HepG2 (cell line): ENCODE measurements around the gene NCAM2. TPM values are rescaled to one million over a fixed set of nuclear protein-coding genes. Genes with fewer than 3 reads are reported as not detected.

Experiments used
- ATAC-seq: fragments of 200-7000 bp; cut with Tn5 transposase; 3 replicates; pipeline ENCODE4 v1.9.1; 2020; ENCODE audit warnings: mild to moderate bottlenecking, moderate library complexity
- BruUV-seq: library from RNA; stranded (reverse); fragments of 400-500 nt; replicated peaks from 2 replicates; lab custom pipeline; 2021; lab: Mats Ljungman, UMichigan
- CTCF ChIA-PET: fragments of 300-600 bp; formaldehyde crosslinking; extraction: SDS; loops from one replicate; lab custom pipeline; 2021; ENCODE audit warnings: low total read pairs, inconsistent platforms, low intra/inter-chr PET ratio; lab: Yijun Ruan, JAX
- POLR2A ChIA-PET: fragments of 350-600 bp; sonication (Branson Sonifier 250); formaldehyde crosslinking; loops from one replicate; lab custom pipeline; 2020; ENCODE audit warnings: antibody characterized with exemption, inconsistent platforms; lab: Yijun Ruan, JAX
- DNase-seq: peaks from one replicate; pipeline ENCODE4 v3.0.0-alpha.2; 2015; ENCODE audit warnings: low spot score
- FAIRE-seq: peaks from 3 replicates; lab custom pipeline; 2011; peaks lifted over from hg19 to GRCh38; lab: Jason Lieb, UNC
- H2AFZ ChIP-seq: one replicate; pipeline ENCODE4 v1.6.1; 2011; ENCODE audit warnings: low read length, inconsistent platforms
- H3K27ac ChIP-seq: fragments of 300-600 bp; 3 replicates; pipeline ENCODE4 v1.8.0; 2011; ENCODE audit warnings: mixed run types, mild to moderate bottlenecking, mixed read lengths, low read length, inconsistent platforms; ENCODE audit not compliant: insufficient read depth; ENCODE audit errors: extremely low read length
- H3K27me3 ChIP-seq, 2 experiments: fragments of 200-600 bp in 1 of 2; 2 replicates in 1 of 2; 3 replicates in 1 of 2; pipeline versions ENCODE4 v1.6.0 to v1.8.0; 2011; ENCODE audit warnings: low read length in 2 of 2, mild to moderate bottlenecking in 2 of 2, moderate library complexity in 2 of 2, inconsistent platforms in 1 of 2; ENCODE audit not compliant: insufficient read depth in 2 of 2, control insufficient read depth in 1 of 2
- H3K36me3 ChIP-seq, 2 experiments: fragments of 200-600 bp in 1 of 2; replicated peaks in 1 of 2; 2 replicates in 1 of 2; 3 replicates in 1 of 2; pipeline versions ENCODE4 v1.5.1 to v1.8.0; 2011; ENCODE audit warnings: low read length in 2 of 2, inconsistent platforms in 1 of 2; ENCODE audit not compliant: insufficient read depth in 2 of 2, control insufficient read depth in 1 of 2
- H3K4me1 ChIP-seq: 2 replicates; pipeline ENCODE4 v1.5.1; 2012; ENCODE audit warnings: low read length, inconsistent platforms; ENCODE audit not compliant: insufficient read depth
- H3K4me2 ChIP-seq: 2 replicates; pipeline ENCODE4 v1.6.0; 2011; ENCODE audit warnings: low read depth, low read length, inconsistent platforms
- H3K4me3 ChIP-seq, 3 experiments: fragments of 200-600 bp in 1 of 3; sonication (generic), shearing (Covaris generic) in 1 of 3; replicated peaks in 1 of 3; 2 replicates each; pipeline ENCODE4 v1.5.1; 2011 to 2016; ENCODE audit warnings: low read length in 3 of 3, inconsistent platforms in 2 of 3, low read depth in 2 of 3, mild to moderate bottlenecking in 2 of 3, control low read depth in 1 of 3, mixed read lengths in 1 of 3; ENCODE audit not compliant: insufficient read depth in 1 of 3
- H3K79me2 ChIP-seq: one replicate; pipeline ENCODE4 v1.6.1; 2011; ENCODE audit warnings: low read length, inconsistent platforms; ENCODE audit not compliant: insufficient read depth
- H3K9ac ChIP-seq: 2 replicates; pipeline ENCODE4 v1.6.0; 2011; ENCODE audit warnings: mild to moderate bottlenecking, low read depth, low read length, inconsistent platforms; ENCODE audit not compliant: insufficient read depth
- H3K9me3 ChIP-seq: 2 replicates; pipeline ENCODE4 v1.5.1; 2012; ENCODE audit warnings: mild to moderate bottlenecking, low read length
- H4K20me1 ChIP-seq: 2 replicates; pipeline ENCODE4 v1.6.0; 2011; ENCODE audit warnings: inconsistent platforms, mild to moderate bottlenecking, low read length, moderate library complexity; ENCODE audit not compliant: insufficient read depth
- CHD2 ChIP-seq: IDR thresholded peaks from 2 replicates; pipeline ENCODE4 v1.6.1; 2011; ENCODE audit warnings: low read depth, low read length, improper control_type of control experiment
- DNMT1 ChIP-seq: sonication (generic); formaldehyde crosslinking; IDR thresholded peaks from 2 replicates; pipeline ENCODE4 v1.5.1; 2020; ENCODE audit warnings: mild to moderate bottlenecking, missing genetic modification reagents
- ETV6 ChIP-seq: sonication (generic); formaldehyde crosslinking; conservative IDR thresholded peaks from 2 replicates; pipeline ENCODE4 v1.4.0; 2020; ENCODE audit warnings: missing genetic modification reagents
- KLF16 ChIP-seq, 2 experiments: sonication (generic) in 1 of 2; formaldehyde crosslinking in 1 of 2; IDR thresholded peaks; 2 replicates each; pipeline versions ENCODE4 v1.6.1 to v1.8.0; 2016 to 2023; ENCODE audit warnings: missing genetic modification reagents in 2 of 2, missing compliant biosample characterization in 1 of 2
- KMT2B ChIP-seq: IDR thresholded peaks from 2 replicates; pipeline ENCODE4 v1.6.1; 2016; ENCODE audit warnings: missing genetic modification reagents, missing compliant biosample characterization
- MED8 ChIP-seq: sonication (generic); formaldehyde crosslinking; IDR thresholded peaks from 2 replicates; pipeline ENCODE4 v1.8.1; 2023; ENCODE audit warnings: mild to moderate bottlenecking, missing genetic modification reagents; ENCODE audit not compliant: insufficient replicate concordance
- TSC22D2 ChIP-seq: sonication (generic); formaldehyde crosslinking; IDR thresholded peaks from 2 replicates; pipeline ENCODE4 v1.5.1; 2020; ENCODE audit warnings: missing genetic modification reagents, mild to moderate bottlenecking, borderline replicate concordance
- ZMYM4 ChIP-seq: sonication (generic); formaldehyde crosslinking; IDR thresholded peaks from 2 replicates; pipeline ENCODE4 v1.8.1; 2023; ENCODE audit warnings: mild to moderate bottlenecking, missing genetic modification reagents
- ZNF143 ChIP-seq: sonication (generic); formaldehyde crosslinking; IDR thresholded peaks from 2 replicates; pipeline ENCODE4 v1.4.0; 2020; ENCODE audit warnings: missing genetic modification reagents
- ZNF296 ChIP-seq: sonication (generic); formaldehyde crosslinking; conservative IDR thresholded peaks from 2 replicates; pipeline ENCODE4 v1.5.0; 2020; ENCODE audit warnings: mild to moderate bottlenecking, missing genetic modification reagents
- ZNF782 ChIP-seq: sonication (generic); formaldehyde crosslinking; IDR thresholded peaks from 2 replicates; pipeline ENCODE4 v1.4.0; 2020; ENCODE audit warnings: missing genetic modification reagents, mild to moderate bottlenecking, borderline replicate concordance
- WGBS: methylation state at CpG from one replicate; pipeline ENCODE4 v1.1.6; 2017; ENCODE audit warnings: low lambda C conversion rate; 5-methylcytosine and 5-hydroxymethylcytosine counted together
- in situ Hi-C: cut with HindIII; loops from 2 replicates; pipeline ENCODE4 v1.10.0; 2017; ENCODE audit warnings: low pct_unique_long_range_greater_than_20kb; ENCODE audit not compliant: extremely low pct_ligation_motif_present
- intact Hi-C: fragments of 100-400 bp; cut with micrococcal nuclease; formaldehyde crosslinking; loops from one replicate; pipeline ENCODE4 v1.10.0; 2022; ENCODE audit not compliant: unreplicated experiment
- polyA plus RNA-seq, 8 experiments: library from polyadenylated mRNA; depleted of rRNA in 3 of 8; stranded (reverse) in 7 of 8; unstranded in 1 of 8; fragments of >200 nt; fragmentation: Illumina TruSeq in 4 of 8; extraction: Trizol in 4 of 8; gene quantifications; 2 replicates each; pipeline versions ENCODE4 v1.2.1 to v1.2.3, GENCODE V29; 2011 to 2016; ENCODE audit warnings: low read depth in 4 of 8, missing spikeins in 1 of 8, mixed read lengths in 1 of 8; ENCODE audit not compliant: insufficient read depth in 1 of 8
- total RNA-seq, 5 experiments: library from RNA; depleted of rRNA; stranded (reverse); fragments of >200 nt; fragmentation: Illumina TruSeq; extraction: Trizol; gene quantifications; 2 replicates each; pipeline ENCODE4 v1.2.3, GENCODE V29; 2016; ENCODE audit warnings: low read depth in 1 of 5
- TF ChIP-seq, protein P1 (sequence below): sonication (generic); formaldehyde crosslinking; IDR thresholded peaks from 2 replicates; pipeline ENCODE4 v1.5.0; 2020; ENCODE audit warnings: mild to moderate bottlenecking, missing genetic modification reagents, moderate library complexity
- TF ChIP-seq, protein P2 (sequence below): sonication (generic); formaldehyde crosslinking; IDR thresholded peaks from 2 replicates; pipeline ENCODE4 v1.4.0; 2020; ENCODE audit warnings: low read depth, mild to moderate bottlenecking, missing genetic modification reagents

NCAM2 gene
- total and polyA plus RNA-seq, 2 of the 13 experiments (the other 11 are each of a cell fraction or from before 2014, with no cell fraction given), result not detected

DNA sequence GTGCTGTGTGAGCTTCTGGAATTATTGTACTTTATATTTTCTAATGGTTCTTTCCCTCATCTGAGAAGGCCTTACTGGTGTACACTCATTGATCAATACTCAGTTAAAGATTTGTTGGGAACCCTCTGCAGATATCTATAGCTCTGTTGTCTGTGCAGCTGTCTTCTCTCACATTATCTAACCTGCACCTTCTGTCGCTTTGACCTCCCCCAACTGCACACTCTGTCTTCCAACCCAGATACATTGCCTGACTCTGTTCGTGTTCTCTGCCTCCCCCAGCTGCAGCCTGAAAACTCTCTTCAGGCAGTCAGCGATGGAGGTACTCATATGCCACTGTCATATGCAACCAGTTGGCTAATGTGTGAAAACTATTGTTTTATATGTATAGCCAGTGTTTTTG, 334.3 kb downstream of the NCAM2 start:
- no peak for FAIRE-seq

More for the DNA sequence above, 334.3 kb downstream of the NCAM2 start:
- Histone ChIP-seq H3K4me1 (no peaks in the 10 kb centered on the region), H3K4me3 (no peak overlapping the region), H4K20me1 (no peaks in the 10 kb centered on the region), H3K4me2 (no peak overlapping the region), H3K27me3 (no peaks in the 10 kb centered on the region), H3K9ac (no peak overlapping the region), H3K79me2 (no peaks in the 10 kb centered on the region), H2AFZ (no peak overlapping the region), H3K36me3 (no peaks in the 10 kb centered on the region), H3K27ac (no peak overlapping the region), H3K9me3 (peaks cover 50% of the 10 kb centered on the region)
- ATAC-seq (no peak), DNase-seq (no peak)
- WGBS, result 3% methylated on average over 3 of the region's 3 CpGs
- ChIA-PET CTCF (no interaction called here), POLR2A (no interaction called here)
- TF ChIP-seq KMT2B (CRISPR knock-in tag), result no peak
- TF ChIP-seq MED8, result no peak
- TF ChIP-seq DNMT1, result no peak
- no peak for TF ChIP-seq TSC22D2 (CRISPR knock-in tag)
- TF ChIP-seq ZNF143 (CRISPR knock-in tag), result no peak
- TF ChIP-seq CHD2, result no peak
- TF ChIP-seq, protein P1, sequence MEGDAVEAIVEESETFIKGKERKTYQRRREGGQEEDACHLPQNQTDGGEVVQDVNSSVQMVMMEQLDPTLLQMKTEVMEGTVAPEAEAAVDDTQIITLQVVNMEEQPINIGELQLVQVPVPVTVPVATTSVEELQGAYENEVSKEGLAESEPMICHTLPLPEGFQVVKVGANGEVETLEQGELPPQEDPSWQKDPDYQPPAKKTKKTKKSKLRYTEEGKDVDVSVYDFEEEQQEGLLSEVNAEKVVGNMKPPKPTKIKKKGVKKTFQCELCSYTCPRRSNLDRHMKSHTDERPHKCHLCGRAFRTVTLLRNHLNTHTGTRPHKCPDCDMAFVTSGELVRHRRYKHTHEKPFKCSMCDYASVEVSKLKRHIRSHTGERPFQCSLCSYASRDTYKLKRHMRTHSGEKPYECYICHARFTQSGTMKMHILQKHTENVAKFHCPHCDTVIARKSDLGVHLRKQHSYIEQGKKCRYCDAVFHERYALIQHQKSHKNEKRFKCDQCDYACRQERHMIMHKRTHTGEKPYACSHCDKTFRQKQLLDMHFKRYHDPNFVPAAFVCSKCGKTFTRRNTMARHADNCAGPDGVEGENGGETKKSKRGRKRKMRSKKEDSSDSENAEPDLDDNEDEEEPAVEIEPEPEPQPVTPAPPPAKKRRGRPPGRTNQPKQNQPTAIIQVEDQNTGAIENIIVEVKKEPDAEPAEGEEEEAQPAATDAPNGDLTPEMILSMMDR (CRISPR knock-in tag), result no peak
- no peak for TF ChIP-seq ETV6 (CRISPR knock-in tag)
- TF ChIP-seq KLF16 (CRISPR knock-in tag; IDR thresholded peaks at IDR 0.05), result no peak
- no peak for TF ChIP-seq ZNF296 (CRISPR knock-in tag)
- TF ChIP-seq ZMYM4 (CRISPR knock-in tag), result no peak
- TF ChIP-seq ZNF782, result no peak
- TF ChIP-seq, protein P2, sequence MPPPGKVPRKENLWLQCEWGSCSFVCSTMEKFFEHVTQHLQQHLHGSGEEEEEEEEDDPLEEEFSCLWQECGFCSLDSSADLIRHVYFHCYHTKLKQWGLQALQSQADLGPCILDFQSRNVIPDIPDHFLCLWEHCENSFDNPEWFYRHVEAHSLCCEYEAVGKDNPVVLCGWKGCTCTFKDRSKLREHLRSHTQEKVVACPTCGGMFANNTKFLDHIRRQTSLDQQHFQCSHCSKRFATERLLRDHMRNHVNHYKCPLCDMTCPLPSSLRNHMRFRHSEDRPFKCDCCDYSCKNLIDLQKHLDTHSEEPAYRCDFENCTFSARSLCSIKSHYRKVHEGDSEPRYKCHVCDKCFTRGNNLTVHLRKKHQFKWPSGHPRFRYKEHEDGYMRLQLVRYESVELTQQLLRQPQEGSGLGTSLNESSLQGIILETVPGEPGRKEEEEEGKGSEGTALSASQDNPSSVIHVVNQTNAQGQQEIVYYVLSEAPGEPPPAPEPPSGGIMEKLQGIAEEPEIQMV (CRISPR knock-in tag), result no peak
- intact Hi-C loops (no loop called here), in situ Hi-C loops (no loop called here)
- BruUV-seq, result no TSS peak
